Esophagus squamous epithelium (tissue), 5 donors: Measurements from ENCODE around the gene ECPAS. TPM values are rescaled to one million over a fixed set of nuclear protein-coding genes. Genes with fewer than 3 reads are reported as not detected.
A peak's percentile ranks its signal among the peaks of the same experiment; 100 is the strongest.

Source experiments
- DNase-seq: peaks from one replicate; lab custom pipeline; 2025; lab: John Stamatoyannopoulos, UW
- H3K27ac ChIP-seq, 4 donors: fragments of 200-600 bp; sonication (generic); one replicate each; pipeline ENCODE4 v1.5.1; 2016 to 2019; ENCODE audit warnings: mild to moderate bottlenecking in 1 of 4
- H3K27me3 ChIP-seq, 4 donors: fragments of 200-600 bp; sonication (generic); 1 replicate in 3 of 4; 2 replicates in 1 of 4; pipeline versions ENCODE4 v1.5.1 to v1.6.0; 2017 to 2021; ENCODE audit warnings: antibody characterized with exemption in 1 of 4
- H3K36me3 ChIP-seq, 3 donors: fragments of 200-600 bp; sonication (generic); one replicate each; pipeline ENCODE4 v1.5.1; 2016 to 2019
- H3K4me1 ChIP-seq, 3 donors: fragments of 200-600 bp; sonication (generic); one replicate each; pipeline ENCODE4 v1.5.1; 2017 to 2019
- H3K4me3 ChIP-seq, 4 donors: fragments of 200-600 bp; sonication (generic); 1 replicate in 3 of 4; 2 replicates in 1 of 4; pipeline ENCODE4 v1.5.1; 2016 to 2019; ENCODE audit warnings: mild to moderate bottlenecking in 2 of 4, moderate library complexity in 1 of 4
- H3K9me3 ChIP-seq, 3 donors: fragments of 200-600 bp; sonication (generic); one replicate each; pipeline ENCODE4 v1.5.1; 2016 to 2019
- CTCF ChIP-seq, 6 experiments: fragments of 450-650 bp in 4 of 6; fragments of 200-600 bp in 2 of 6; sonication (generic) in 2 of 6; IDR thresholded peaks; one replicate each; pipeline ENCODE4 v1.5.1; 2016 to 2019; ENCODE audit warnings: antibody characterized with exemption in 6 of 6, mild to moderate bottlenecking in 4 of 6, moderate library complexity in 4 of 6
- POLR2A ChIP-seq, 4 donors: fragments of 450-650 bp; IDR thresholded peaks; one replicate each; pipeline ENCODE4 v1.6.1; 2017; ENCODE audit warnings: antibody characterized with exemption in 4 of 4, mild to moderate bottlenecking in 4 of 4, moderate library complexity in 3 of 4
- WGBS, 2 donors: methylation state at CpG; one replicate each; pipeline ENCODE4 v1.1.5; 2018; 5-methylcytosine and 5-hydroxymethylcytosine counted together
- intact Hi-C: fragments of 100-400 bp; cut with DNase I; formaldehyde crosslinking; loops from one replicate; pipeline ENCODE4 v1.15.0; 2022
- total RNA-seq, 4 donors: library from RNA; depleted of rRNA; stranded (reverse); fragments of >200 nt; gene quantifications; one replicate each; pipeline ENCODE4 v1.1.0, GENCODE V29; 2016
- donor health status: DM: yes; HTN: yes; CAD: no.

Gene ECPAS
- total RNA-seq, 4 donors from 2014 or later, result 35.6 to 76.9 (median 47.4) TPM

DNA sequence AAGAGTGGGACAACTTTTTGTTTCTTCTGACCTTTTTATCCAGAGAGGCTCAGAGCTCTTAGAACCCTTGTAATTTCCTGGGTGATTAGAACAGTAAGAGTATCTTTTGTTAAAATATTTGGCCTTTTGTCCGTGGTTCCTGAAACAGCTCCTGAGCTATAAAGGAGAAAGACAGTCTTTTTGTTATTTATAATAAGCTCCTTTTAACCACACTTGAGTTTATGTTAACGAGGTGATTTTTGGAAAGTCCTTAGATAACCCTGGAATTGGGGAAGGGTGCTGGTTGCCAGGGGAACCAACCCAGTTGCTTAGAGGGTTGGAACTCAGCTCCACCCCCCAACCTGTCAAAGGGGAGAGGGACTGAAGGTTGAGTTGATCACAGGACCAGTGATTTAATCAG lies 45.6 kb upstream of the ECPAS start:
- Histone ChIP-seq H3K9me3 (peaks cover 0 to 9% (median 4%) of the 10 kb centered on the region in 3 donors), H3K4me1 (peaks cover 6 to 21% (median 12%) of the 10 kb centered on the region in 3 donors), H3K4me3 (no peak overlapping the region), H3K36me3 (peaks cover 0 to 32% (median 0%) of the 10 kb centered on the region in 3 donors), H3K27me3 (peaks cover 0 to 18% (median 0%) of the 10 kb centered on the region in 4 donors), H3K27ac (no peak overlapping the region)
- TF ChIP-seq CTCF (IDR thresholded peaks at IDR 0.05), result no peak
- no peak for TF ChIP-seq POLR2A (IDR thresholded peaks at IDR 0.05)
- no peak for DNase-seq
- WGBS, 2 donors, result 53 to 66% methylated on average over 2 of the region's 2 CpGs
- intact Hi-C loops, result no loop called here

DNA sequence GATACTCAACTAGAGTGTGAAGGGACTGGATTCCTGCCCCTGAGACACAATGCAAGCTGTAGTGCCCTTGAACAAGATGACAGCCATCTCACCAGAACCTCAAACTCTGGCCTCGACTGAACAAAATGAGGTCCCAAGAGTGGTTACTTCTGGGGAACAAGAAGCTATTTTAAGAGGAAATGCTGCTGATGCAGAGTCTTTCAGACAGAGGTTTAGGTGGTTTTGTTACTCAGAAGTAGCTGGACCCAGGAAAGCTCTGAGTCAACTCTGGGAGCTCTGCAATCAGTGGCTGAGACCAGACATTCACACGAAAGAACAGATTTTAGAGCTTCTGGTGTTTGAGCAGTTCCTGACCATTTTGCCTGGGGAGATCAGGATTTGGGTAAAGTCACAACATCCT lies 43.2 kb upstream of the ECPAS start:
- Histone ChIP-seq H3K4me1 (peaks cover 6 to 23% (median 13%) of the 10 kb centered on the region in 3 donors), H3K27ac (no peak overlapping the region), H3K9me3 (no peaks in the 10 kb centered on the region), H3K4me3 (no peak overlapping the region), H3K27me3 (peaks cover 0 to 27% (median 0%) of the 10 kb centered on the region in 4 donors), H3K36me3 (peaks cover 0 to 9% (median 0%) of the 10 kb centered on the region in 3 donors)
- intact Hi-C loops, result no loop called here
- WGBS, 2 donors, result 85 to 94% methylated on average over 2 of the region's 2 CpGs
- TF ChIP-seq POLR2A (IDR thresholded peaks at IDR 0.05) (no peak), CTCF (IDR thresholded peaks at IDR 0.05) (no peak)
- no peak for DNase-seq

- Histone ChIP-seq H3K27ac (peak within 1 kb of the TSS; percentile 8 to 40 (median 36)), H3K27me3 (peaks cover 0 to 32% (median 0%) of the 10 kb centered on the region in 4 donors), H3K9me3 (no peaks in the 10 kb centered on the region), H3K36me3 (no peaks in the 10 kb centered on the region), H3K4me3 (peak within 1 kb of the TSS; percentile 40 to 90 (median 70)), H3K4me1 (peaks cover 6 to 23% (median 13%) of the 10 kb centered on the region in 3 donors)
- intact Hi-C loops, result no loop called here
- WGBS, 2 donors, result 1 to 11% methylated on average over 38 to 39 of the region's 66 CpGs
- no peak for DNase-seq
- peak in 1 of 4 donors; percentile 7 for TF ChIP-seq POLR2A (IDR thresholded peaks at IDR 0.05)
- TF ChIP-seq CTCF (IDR thresholded peaks at IDR 0.05), result no peak
Measured at GRCh38 chr9:111525056-111525977, 41.1 kb upstream of the ECPAS start, which contains the start of gene ZNF483. Gene ZNF483 (plus strand): TSS chr9:111525179. CDS start chr9:111527396, 2,217 bp downstream.

DNA sequence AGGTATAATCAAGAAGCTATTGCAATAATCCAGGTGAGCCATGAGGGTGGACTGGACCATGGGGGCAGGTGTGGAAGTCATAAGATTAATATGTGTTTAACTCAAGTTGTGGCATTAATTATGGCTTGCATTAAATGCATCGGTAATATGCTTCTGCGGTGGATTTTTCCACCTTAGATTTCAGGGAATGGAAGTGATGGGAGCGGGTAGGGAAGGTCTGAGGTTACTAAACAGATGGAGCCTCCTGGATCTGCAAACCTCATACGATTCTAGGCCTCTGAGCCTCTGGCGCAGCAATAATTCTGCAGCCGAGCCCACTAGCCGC lies 40.5 kb upstream of the ECPAS start:
- peaks cover 6 to 23% (median 13%) of the 10 kb centered on the region in 3 donors for H3K4me1 ChIP-seq
- no peaks in the 10 kb centered on the region for H3K36me3 ChIP-seq
- peaks cover 0 to 35% (median 0%) of the 10 kb centered on the region in 4 donors for H3K27me3 ChIP-seq
- WGBS, 2 donors, result 18 to 33% methylated on average over 6 to 7 of the region's 7 CpGs
- no peak for DNase-seq
- TF ChIP-seq POLR2A (IDR thresholded peaks at IDR 0.05) (no peak), CTCF (IDR thresholded peaks at IDR 0.05) (no peak)
- H3K4me3 ChIP-seq, result peak overlapping the region; percentile 40 to 90 (median 70)
- no peaks in the 10 kb centered on the region for H3K9me3 ChIP-seq
- peak overlapping the region in 1 of 4 donors; percentile 35 for H3K27ac ChIP-seq
- intact Hi-C loops, result no loop called here

GRCh38 chr9:111516061-111516465 lies 31.9 kb upstream of the ECPAS start:
- intact Hi-C loops, result no loop called here
- Histone ChIP-seq H3K27me3 (peaks cover 0 to 8% (median 0%) of the 10 kb centered on the region in 4 donors), H3K4me3 (no peak overlapping the region), H3K4me1 (peaks cover 0 to 11% (median 0%) of the 10 kb centered on the region in 3 donors), H3K36me3 (no peaks in the 10 kb centered on the region), H3K9me3 (peaks cover 0 to 7% (median 0%) of the 10 kb centered on the region in 3 donors), H3K27ac (no peak overlapping the region)
- 41 to 50% methylated on average over 2 of the region's 2 CpGs for WGBS, 2 donors
- TF ChIP-seq POLR2A (IDR thresholded peaks at IDR 0.05) (no peak), CTCF (IDR thresholded peaks at IDR 0.05) (no peak)
- no peak for DNase-seq
